ENCODE data around the gene TPSD1.
"Not testable (repeated sequence)": the region's sequence is repeated elsewhere in the genome, so short reads cannot be mapped to it uniquely, and the experiment has no call there.

The TPSD1 gene

GRCh38 chr16:1241081-1241480 is 14.8 kb upstream of the TPSD1 start:
- not testable (repeated sequence) for H3K27ac ChIP-seq (ENCODE audit: low read length); H2AFZ ChIP-seq (ENCODE audit: low read depth, low read length); H3K9me3 ChIP-seq (ENCODE audit: insufficient read depth, low read length, severe bottlenecking); H3K36me3 ChIP-seq (ENCODE audit: insufficient read depth, low read length); H3K79me2 ChIP-seq (ENCODE audit: insufficient read depth, low read length); H3K4me3 ChIP-seq (ENCODE audit: low read depth in 1 of 2, low read length in 2 of 2); H3K4me2 ChIP-seq (ENCODE audit: insufficient read depth, low read length); H3K4me1 ChIP-seq (ENCODE audit: insufficient read depth, low read length); H4K20me1 ChIP-seq (ENCODE audit: insufficient read depth, low read length); H3K9ac ChIP-seq (ENCODE audit: low read depth, low read length); H3K27me3 ChIP-seq (ENCODE audit: insufficient read depth, low read length, poor library complexity); DNase-seq; ATAC-seq (ENCODE audit: insufficient read depth, low read depth)

GRCh38 chr16:1243363-1243762 is 12.5 kb upstream of the TPSD1 start:
- not testable (repeated sequence) for H3K4me1 ChIP-seq (ENCODE audit: insufficient read depth, low read length); H4K20me1 ChIP-seq (ENCODE audit: insufficient read depth, low read length); H3K27ac ChIP-seq (ENCODE audit: low read length); H2AFZ ChIP-seq (ENCODE audit: low read depth, low read length); H3K27me3 ChIP-seq (ENCODE audit: insufficient read depth, low read length, poor library complexity); H3K4me2 ChIP-seq (ENCODE audit: insufficient read depth, low read length); H3K9me3 ChIP-seq (ENCODE audit: insufficient read depth, low read length, severe bottlenecking); DNase-seq; H3K4me3 ChIP-seq (ENCODE audit: low read depth in 1 of 2, low read length in 2 of 2); H3K9ac ChIP-seq (ENCODE audit: low read depth, low read length); ATAC-seq (ENCODE audit: insufficient read depth, low read depth); H3K79me2 ChIP-seq (ENCODE audit: insufficient read depth, low read length); H3K36me3 ChIP-seq (ENCODE audit: insufficient read depth, low read length)

DNA sequence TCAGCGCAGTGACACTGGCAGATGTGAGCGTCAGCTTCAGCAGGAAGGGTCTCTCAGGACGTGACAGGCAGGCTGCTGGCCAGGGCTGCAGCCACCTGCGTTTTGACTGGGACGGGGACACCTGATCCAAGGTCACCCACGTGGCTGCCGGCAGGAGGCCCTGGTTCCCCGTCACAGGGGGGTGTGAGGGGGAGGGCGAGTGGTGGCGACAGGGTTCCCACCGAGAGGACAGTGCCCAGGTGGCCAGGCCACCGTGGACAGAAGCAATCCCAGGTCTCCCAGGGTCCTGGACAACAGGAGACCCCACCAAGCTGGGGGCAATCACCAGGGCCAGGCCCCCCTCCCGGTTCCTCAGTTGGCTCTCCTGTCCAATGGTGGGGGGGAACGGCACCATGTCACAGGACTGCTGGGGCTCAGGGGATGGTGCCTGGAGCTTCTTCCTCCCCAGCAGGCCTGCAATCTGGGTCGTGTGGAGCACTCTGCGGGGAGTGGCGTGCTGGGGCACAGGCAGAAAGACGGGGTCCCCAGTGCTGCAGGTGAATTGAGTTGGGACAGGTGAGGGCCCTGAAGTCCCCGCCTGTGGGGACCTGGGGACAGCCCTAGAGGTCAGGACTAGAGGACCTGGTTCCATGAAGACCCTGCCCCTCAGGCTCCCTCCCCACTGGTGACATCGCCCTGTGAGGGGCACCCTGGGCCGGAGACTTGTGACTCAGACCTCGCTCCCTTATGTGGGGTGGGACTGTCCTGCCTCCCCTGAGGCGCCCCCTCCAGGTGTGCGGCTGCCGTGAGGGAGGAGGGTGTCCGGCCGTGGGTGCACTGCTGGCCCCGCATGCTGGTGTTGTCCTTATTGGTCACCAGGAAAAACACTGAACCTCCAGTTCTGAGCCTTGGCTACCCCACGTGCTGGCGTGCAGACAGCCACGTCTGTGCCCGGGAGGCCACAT is 11.7 kb upstream of the TPSD1 start:
- H3K4me3 ChIP-seq (ENCODE audit: low read depth in 1 of 2, low read length in 2 of 2); H2AFZ ChIP-seq (ENCODE audit: low read depth, low read length); H4K20me1 ChIP-seq (ENCODE audit: insufficient read depth, low read length); ATAC-seq (ENCODE audit: insufficient read depth, low read depth); H3K9me3 ChIP-seq (ENCODE audit: insufficient read depth, low read length, severe bottlenecking); H3K27me3 ChIP-seq (ENCODE audit: insufficient read depth, low read length, poor library complexity); DNase-seq; H3K9ac ChIP-seq (ENCODE audit: low read depth, low read length); H3K4me2 ChIP-seq (ENCODE audit: insufficient read depth, low read length); H3K36me3 ChIP-seq (ENCODE audit: insufficient read depth, low read length); H3K27ac ChIP-seq (ENCODE audit: low read length); H3K79me2 ChIP-seq (ENCODE audit: insufficient read depth, low read length); H3K4me1 ChIP-seq (ENCODE audit: insufficient read depth, low read length): not testable (repeated sequence)

GRCh38 chr16:1244881-1245280 is 11.0 kb upstream of the TPSD1 start:
- Histone ChIP-seq H3K4me2 (ENCODE audit: insufficient read depth, low read length) (no peak overlapping the region), H2AFZ (ENCODE audit: low read depth, low read length) (no peak overlapping the region), H3K4me1 (ENCODE audit: insufficient read depth, low read length) (no peaks in the 10 kb centered on the region), H3K79me2 (ENCODE audit: insufficient read depth, low read length) (no peaks in the 10 kb centered on the region), H4K20me1 (ENCODE audit: insufficient read depth, low read length) (no peaks in the 10 kb centered on the region), H3K9me3 (ENCODE audit: insufficient read depth, low read length, severe bottlenecking) (no peaks in the 10 kb centered on the region), H3K27me3 (ENCODE audit: insufficient read depth, low read length, poor library complexity) (no peaks in the 10 kb centered on the region), H3K9ac (ENCODE audit: low read depth, low read length) (no peak overlapping the region), H3K36me3 (ENCODE audit: insufficient read depth, low read length) (no peaks in the 10 kb centered on the region), H3K27ac (ENCODE audit: low read length) (no peak overlapping the region), H3K4me3 (ENCODE audit: low read depth in 1 of 2, low read length in 2 of 2) (no peak overlapping the region)
- no peak for TF ChIP-seq CTCF (IDR thresholded peaks at IDR 0.05; ENCODE audit: borderline replicate concordance, extremely low read depth, low read length, poor library complexity, severe bottlenecking)
- no peak for TF ChIP-seq EZH2 (IDR thresholded peaks at IDR 0.05; ENCODE audit: borderline replicate concordance, low read depth, low read length, severe bottlenecking)
- DNase-seq, result no peak
- no peak for ATAC-seq (ENCODE audit: insufficient read depth, low read depth)

DNA sequence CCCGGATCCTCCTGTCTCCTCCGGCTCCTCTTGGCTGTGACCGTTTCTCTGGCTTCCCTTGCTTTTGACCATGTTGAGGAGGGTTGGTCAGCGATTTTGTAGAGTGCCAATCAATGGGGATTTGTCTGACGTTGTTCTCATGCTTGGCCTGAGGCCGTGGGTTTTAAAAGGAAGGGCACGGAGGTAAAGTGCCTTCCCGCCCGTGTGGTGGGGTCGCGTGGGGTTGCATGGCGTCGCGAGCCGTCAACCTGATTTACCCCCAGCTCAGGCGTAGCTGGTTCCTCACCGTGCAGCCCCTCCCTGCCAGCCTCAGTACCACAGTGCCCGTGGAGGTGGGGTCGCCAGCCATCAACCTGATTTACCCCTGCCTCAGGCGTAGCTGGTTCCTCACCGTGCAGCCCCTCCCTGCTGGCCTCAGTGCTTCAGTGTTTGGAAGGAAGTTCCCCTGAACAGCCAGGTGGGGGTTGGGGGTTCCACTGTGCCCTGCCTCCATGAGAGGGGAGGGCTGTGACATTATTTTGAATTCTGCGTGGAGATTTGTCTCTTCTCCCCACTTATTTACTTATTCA is 10.3 kb upstream of the TPSD1 start:
- ATAC-seq (ENCODE audit: insufficient read depth, low read depth) (no peak), DNase-seq (no peak)
- no peak overlapping the region for H3K9ac ChIP-seq (ENCODE audit: low read depth, low read length)
- H3K27me3 ChIP-seq (ENCODE audit: insufficient read depth, low read length, poor library complexity), result no peaks in the 10 kb centered on the region
- no peak overlapping the region for H3K4me3 ChIP-seq (ENCODE audit: low read depth in 1 of 2, low read length in 2 of 2)
- TF ChIP-seq CTCF (IDR thresholded peaks at IDR 0.05; ENCODE audit: borderline replicate concordance, extremely low read depth, low read length, poor library complexity, severe bottlenecking), result no peak
- TF ChIP-seq EZH2 (IDR thresholded peaks at IDR 0.05; ENCODE audit: borderline replicate concordance, low read depth, low read length, severe bottlenecking), result no peak
- no peak overlapping the region for H2AFZ ChIP-seq (ENCODE audit: low read depth, low read length)
- H3K27ac ChIP-seq (ENCODE audit: low read length), result no peak overlapping the region
- H3K4me2 ChIP-seq (ENCODE audit: insufficient read depth, low read length), result no peak overlapping the region
- no peaks in the 10 kb centered on the region for H3K4me1 ChIP-seq (ENCODE audit: insufficient read depth, low read length)
- no peaks in the 10 kb centered on the region for H3K79me2 ChIP-seq (ENCODE audit: insufficient read depth, low read length)
- H3K9me3 ChIP-seq (ENCODE audit: insufficient read depth, low read length, severe bottlenecking), result no peaks in the 10 kb centered on the region
- no peaks in the 10 kb centered on the region for H3K36me3 ChIP-seq (ENCODE audit: insufficient read depth, low read length)
- H4K20me1 ChIP-seq (ENCODE audit: insufficient read depth, low read length), result no peaks in the 10 kb centered on the region

- not testable (repeated sequence) for H4K20me1 ChIP-seq (ENCODE audit: insufficient read depth, low read length); H3K36me3 ChIP-seq (ENCODE audit: insufficient read depth, low read length); H2AFZ ChIP-seq (ENCODE audit: low read depth, low read length); H3K27ac ChIP-seq (ENCODE audit: low read length); H3K4me3 ChIP-seq (ENCODE audit: low read depth in 1 of 2, low read length in 2 of 2); H3K4me2 ChIP-seq (ENCODE audit: insufficient read depth, low read length); DNase-seq; H3K9me3 ChIP-seq (ENCODE audit: insufficient read depth, low read length, severe bottlenecking); H3K9ac ChIP-seq (ENCODE audit: low read depth, low read length); H3K4me1 ChIP-seq (ENCODE audit: insufficient read depth, low read length); H3K79me2 ChIP-seq (ENCODE audit: insufficient read depth, low read length); ATAC-seq (ENCODE audit: insufficient read depth, low read depth); H3K27me3 ChIP-seq (ENCODE audit: insufficient read depth, low read length, poor library complexity)
These were observed 7.8 kb upstream of the TPSD1 start for GRCh38 chr16:1247903-1248537.
